HEK293 (cell line): ENCODE results near the gene TRAF6.

Experiments used
- GLIS1 ChIP-seq: fragments of 450-650 bp; formaldehyde crosslinking; IDR thresholded peaks from 2 replicates; pipeline ENCODE4 v1.5.1; 2016; ENCODE audit warnings: missing biosample characterization, missing genetic modification characterization
- KLF7 ChIP-seq: fragments of 450-650 bp; formaldehyde crosslinking; IDR thresholded peaks from 2 replicates; pipeline ENCODE4 v1.5.1; 2016; ENCODE audit warnings: missing biosample characterization, missing genetic modification characterization, borderline replicate concordance
- MEIS1 ChIP-seq: sonication (generic); formaldehyde crosslinking; IDR thresholded peaks from 2 replicates; pipeline ENCODE4 v1.8.1; 2022; ENCODE audit warnings: missing genetic modification reagents, mild to moderate bottlenecking, borderline replicate concordance
- MZF1 ChIP-seq: fragments of 450-650 bp; formaldehyde crosslinking; IDR thresholded peaks from 2 replicates; pipeline ENCODE4 v1.5.1; 2017; ENCODE audit warnings: missing biosample characterization, missing genetic modification characterization, borderline replicate concordance
- PATZ1 ChIP-seq: fragments of 450-650 bp; formaldehyde crosslinking; IDR thresholded peaks from 2 replicates; pipeline ENCODE4 v1.5.1; 2016; ENCODE audit warnings: missing biosample characterization, missing genetic modification characterization
- PRDM1 ChIP-seq: fragments of 450-650 bp; formaldehyde crosslinking; IDR thresholded peaks from 2 replicates; pipeline ENCODE4; 2016; ENCODE audit warnings: missing biosample characterization, missing genetic modification characterization
- SCRT1 ChIP-seq: fragments of 450-650 bp; formaldehyde crosslinking; IDR thresholded peaks from 2 replicates; pipeline ENCODE4 v1.5.1; 2016; ENCODE audit warnings: missing biosample characterization, missing genetic modification characterization, borderline replicate concordance
- SETDB1 ChIP-seq: IDR thresholded peaks from one replicate; pipeline ENCODE4 v1.6.1; 2017; ENCODE audit warnings: mild to moderate bottlenecking, low read length, moderate library complexity, mixed read lengths; ENCODE audit not compliant: insufficient read length
- WT1 ChIP-seq: fragments of 450-650 bp; formaldehyde crosslinking; IDR thresholded peaks from 2 replicates; pipeline ENCODE4 v1.5.1; 2016; ENCODE audit warnings: missing biosample characterization, missing genetic modification characterization
- YY1 ChIP-seq: fragments of 450-650 bp; formaldehyde crosslinking; IDR thresholded peaks from 2 replicates; pipeline ENCODE4 v1.5.1; 2018; ENCODE audit warnings: missing biosample characterization, missing genetic modification characterization
- YY2 ChIP-seq: fragments of 450-650 bp; formaldehyde crosslinking; IDR thresholded peaks from 2 replicates; pipeline ENCODE4 v1.5.1; 2016; ENCODE audit warnings: missing biosample characterization, missing genetic modification characterization
- ZBTB20 ChIP-seq: fragments of 450-650 bp; formaldehyde crosslinking; IDR thresholded peaks from 2 replicates; pipeline ENCODE4 v1.5.1; 2016; ENCODE audit warnings: missing biosample characterization, missing genetic modification characterization
- ZBTB21 ChIP-seq: fragments of 450-650 bp; formaldehyde crosslinking; IDR thresholded peaks from 2 replicates; pipeline ENCODE4 v1.5.1; 2017; ENCODE audit warnings: missing biosample characterization, missing genetic modification characterization
- ZBTB26 ChIP-seq: fragments of 450-650 bp; formaldehyde crosslinking; optimal IDR thresholded peaks from 2 replicates; pipeline ENCODE3; 2016; ENCODE audit warnings: missing biosample characterization, mild to moderate bottlenecking, missing genetic modification characterization
- ZBTB6 ChIP-seq: fragments of 450-650 bp; formaldehyde crosslinking; IDR thresholded peaks from 2 replicates; pipeline ENCODE4 v1.5.1; 2017; ENCODE audit warnings: missing biosample characterization, missing genetic modification characterization
- ZEB2 ChIP-seq: fragments of 450-650 bp; formaldehyde crosslinking; IDR thresholded peaks from 2 replicates; pipeline ENCODE4 v1.5.1; 2016; ENCODE audit warnings: missing biosample characterization, missing genetic modification characterization
- ZNF169 ChIP-seq: fragments of 450-650 bp; formaldehyde crosslinking; IDR thresholded peaks from 2 replicates; pipeline ENCODE4 v1.5.1; 2016; ENCODE audit warnings: missing biosample characterization, missing genetic modification characterization
- ZNF175 ChIP-seq: fragments of 450-650 bp; formaldehyde crosslinking; IDR thresholded peaks from 2 replicates; pipeline ENCODE4 v1.5.1; 2016; ENCODE audit warnings: missing biosample characterization, missing genetic modification characterization
- ZNF221 ChIP-seq: fragments of 450-650 bp; formaldehyde crosslinking; IDR thresholded peaks from 2 replicates; pipeline ENCODE4 v1.5.1; 2017; ENCODE audit warnings: missing biosample characterization, missing genetic modification characterization, borderline replicate concordance
- ZNF248 ChIP-seq: fragments of 450-650 bp; formaldehyde crosslinking; IDR thresholded peaks from 2 replicates; pipeline ENCODE4 v1.5.1; 2017; ENCODE audit warnings: missing biosample characterization, missing genetic modification characterization
- ZNF274 ChIP-seq, 2 experiments: fragments of 200-500 bp in 1 of 2; fragments of 450-650 bp in 1 of 2; sonication (Bioruptor generic) in 1 of 2; formaldehyde crosslinking in 1 of 2; IDR thresholded peaks; 2 replicates each; pipeline versions ENCODE4 v1.5.1 to v1.6.1; 2014 to 2016; ENCODE audit warnings: borderline replicate concordance in 1 of 2, inconsistent platforms in 1 of 2, low read length in 1 of 2, missing biosample characterization in 1 of 2, missing genetic modification characterization in 1 of 2
- ZNF354C ChIP-seq: fragments of 450-650 bp; formaldehyde crosslinking; IDR thresholded peaks from 2 replicates; pipeline ENCODE4 v1.5.1; 2016; ENCODE audit warnings: missing biosample characterization, missing genetic modification characterization, low read depth, borderline replicate concordance
- ZNF473 ChIP-seq: fragments of 450-650 bp; formaldehyde crosslinking; IDR thresholded peaks from 2 replicates; pipeline ENCODE4 v1.5.1; 2017; ENCODE audit warnings: missing biosample characterization, missing genetic modification characterization
- ZNF514 ChIP-seq: fragments of 450-650 bp; formaldehyde crosslinking; IDR thresholded peaks from 2 replicates; pipeline ENCODE4 v1.5.1; 2016; ENCODE audit warnings: missing biosample characterization, missing genetic modification characterization
- ZNF558 ChIP-seq: fragments of 450-650 bp; formaldehyde crosslinking; IDR thresholded peaks from 2 replicates; pipeline ENCODE4 v1.5.1; 2016; ENCODE audit warnings: missing biosample characterization, missing genetic modification characterization
- ZNF580 ChIP-seq: fragments of 450-650 bp; formaldehyde crosslinking; IDR thresholded peaks from 2 replicates; pipeline ENCODE4 v1.5.1; 2016; ENCODE audit warnings: missing biosample characterization, missing genetic modification characterization
- ZNF639 ChIP-seq: fragments of 450-650 bp; formaldehyde crosslinking; IDR thresholded peaks from 2 replicates; pipeline ENCODE4 v1.5.1; 2016; ENCODE audit warnings: missing biosample characterization, missing genetic modification characterization
- ZNF654 ChIP-seq: fragments of 450-650 bp; formaldehyde crosslinking; IDR thresholded peaks from 2 replicates; pipeline ENCODE4 v1.5.1; 2016; ENCODE audit warnings: low read depth, missing biosample characterization, missing genetic modification characterization
- ZNF660 ChIP-seq: fragments of 450-650 bp; IDR thresholded peaks from 2 replicates; pipeline ENCODE4 v1.5.1; 2018; ENCODE audit warnings: missing biosample characterization, mild to moderate bottlenecking, missing genetic modification characterization
- ZNF664 ChIP-seq: fragments of 450-650 bp; formaldehyde crosslinking; IDR thresholded peaks from 2 replicates; pipeline ENCODE4 v1.5.1; 2016; ENCODE audit warnings: missing biosample characterization, missing genetic modification characterization
- ZNF777 ChIP-seq: fragments of 450-650 bp; formaldehyde crosslinking; IDR thresholded peaks from 2 replicates; pipeline ENCODE4 v1.5.1; 2017; ENCODE audit warnings: missing biosample characterization, missing genetic modification characterization, borderline replicate concordance
- ZNF791 ChIP-seq: fragments of 450-650 bp; formaldehyde crosslinking; IDR thresholded peaks from 2 replicates; pipeline ENCODE4 v1.5.1; 2016; ENCODE audit warnings: missing biosample characterization, missing genetic modification characterization
- ZNF830 ChIP-seq: fragments of 450-650 bp; IDR thresholded peaks from 2 replicates; pipeline ENCODE4 v1.5.0; 2018; ENCODE audit warnings: missing biosample characterization, missing genetic modification characterization, low read depth, mild to moderate bottlenecking, moderate library complexity
- ZSCAN23 ChIP-seq: fragments of 450-650 bp; formaldehyde crosslinking; IDR thresholded peaks from 2 replicates; pipeline ENCODE4 v1.5.1; 2016; ENCODE audit warnings: missing biosample characterization, missing genetic modification characterization
- ZSCAN30 ChIP-seq: fragments of 450-650 bp; IDR thresholded peaks from 2 replicates; pipeline ENCODE4 v1.5.1; 2018; ENCODE audit warnings: missing biosample characterization, mild to moderate bottlenecking, missing genetic modification characterization, moderate library complexity

The TRAF6 gene

GRCh38 chr11:36509694-36510593, at the start of gene TRAF6 (continued):
- TF ChIP-seq ZNF654 (tag by site-specific recombination), result no peak
- no peak for TF ChIP-seq ZBTB21 (tag by site-specific recombination)
- TF ChIP-seq WT1 (tag by site-specific recombination), result no peak
- no peak for TF ChIP-seq ZNF274 (IDR thresholded peaks at IDR 0.05; ENCODE audit: low read length)
- no peak for TF ChIP-seq ZNF274 (tag by site-specific recombination; IDR thresholded peaks at IDR 0.05; ENCODE audit: borderline replicate concordance)
- TF ChIP-seq ZNF639 (tag by site-specific recombination), result peak; percentile 78; the same call in 1 of the 2 replicates
- no peak for TF ChIP-seq ZNF791 (tag by site-specific recombination)
- no peak for TF ChIP-seq ZNF248
- peak; percentile 37; the same call in 1 of the 2 replicates for TF ChIP-seq ZSCAN23 (tag by site-specific recombination)
- no peak for TF ChIP-seq ZNF169 (tag by site-specific recombination)
- TF ChIP-seq ZNF580 (tag by site-specific recombination), result peak; percentile 64; the same call in 1 of the 2 replicates
- peak; percentile 84 for TF ChIP-seq ZSCAN30
- TF ChIP-seq ZBTB6 (tag by site-specific recombination), result no peak
- TF ChIP-seq GLIS1, result peak; percentile 37
- no peak for TF ChIP-seq SCRT1 (tag by site-specific recombination)
- TF ChIP-seq ZNF664 (tag by site-specific recombination), result no peak
- TF ChIP-seq ZBTB20 (tag by site-specific recombination), result peak; percentile 76; the same call in 1 of the 2 replicates
- no peak for TF ChIP-seq YY2 (tag by site-specific recombination)
- TF ChIP-seq PRDM1 (tag by site-specific recombination), result no peak
- no peak for TF ChIP-seq KLF7 (tag by site-specific recombination)
- peak; percentile 40 for TF ChIP-seq SETDB1
- TF ChIP-seq ZNF777, result peak; percentile 62; the same call in 1 of the 2 replicates
- peak; percentile 74 for TF ChIP-seq ZEB2 (tag by site-specific recombination)
- no peak for TF ChIP-seq ZNF221 (tag by site-specific recombination)
- no peak for TF ChIP-seq ZNF473
- TF ChIP-seq MEIS1 (CRISPR knock-in tag), result no peak
- peak; percentile 63 for TF ChIP-seq YY1 (tag by site-specific recombination)
- TF ChIP-seq ZBTB26 (tag by site-specific recombination), result peak; percentile 87
- TF ChIP-seq ZNF660, result peak; percentile 64; the same call in 1 of the 2 replicates
- no peak for TF ChIP-seq ZNF558 (tag by site-specific recombination)
- TF ChIP-seq ZNF175 (tag by site-specific recombination), result no peak
- TF ChIP-seq MZF1 (tag by site-specific recombination), result peak; percentile 84
- TF ChIP-seq PATZ1 (tag by site-specific recombination), result peak; percentile 94
- TF ChIP-seq ZNF354C (tag by site-specific recombination), result no peak
- TF ChIP-seq ZNF830 (tag by site-specific recombination), result no peak
- TF ChIP-seq ZNF514 (tag by site-specific recombination), result no peak
